Panc1 (cell line): ENCODE results near the gene POLA1. TPM values are rescaled to one million over a fixed set of nuclear protein-coding genes. Genes with fewer than 3 reads are reported as not detected.

ENCODE experiments used
- ATAC-seq: fragments of 200-7000 bp; cut with Tn5 transposase; 2 replicates; pipeline ENCODE4 v1.9.1; 2020; ENCODE audit warnings: mild to moderate bottlenecking, moderate library complexity
- BruUV-seq: library from RNA; stranded (reverse); fragments of 400-500 nt; replicated peaks from 2 replicates; lab custom pipeline; 2021; lab: Mats Ljungman, UMichigan
- CTCF ChIA-PET: fragments of 300-600 bp; sonication (Branson Sonifier 250); formaldehyde crosslinking; loops from one replicate; lab custom pipeline; 2022; ENCODE audit warnings: antibody characterized with exemption; lab: Charles Lee
- POLR2A ChIA-PET: fragments of 300-600 bp; sonication (Branson Sonifier 250); formaldehyde crosslinking; loops from one replicate; lab custom pipeline; 2022; ENCODE audit warnings: antibody characterized with exemption; lab: Charles Lee
- DNase-seq: peaks from one replicate; pipeline ENCODE4 v3.0.0-alpha.2; 2010; ENCODE audit warnings: low read depth, low spot score
- H3K27ac ChIP-seq: 2 replicates; pipeline ENCODE4 v1.5.1; 2011; ENCODE audit warnings: mild to moderate bottlenecking, low read length, inconsistent platforms
- H3K27me3 ChIP-seq: fragments of 200-500 bp; sonication (Bioruptor generic); 2 replicates; pipeline ENCODE4 v1.6.0; 2014; ENCODE audit warnings: low read length, inconsistent platforms; ENCODE audit not compliant: control insufficient read depth, insufficient read depth
- H3K36me3 ChIP-seq: fragments of 200-500 bp; sonication (Bioruptor generic); 2 replicates; pipeline ENCODE4 v1.5.1; 2014; ENCODE audit warnings: inconsistent platforms, mild to moderate bottlenecking, low read length, moderate library complexity; ENCODE audit not compliant: control insufficient read depth, insufficient read depth
- H3K4me1 ChIP-seq: 2 replicates; pipeline ENCODE4 v1.5.1; 2011; ENCODE audit warnings: inconsistent platforms, mild to moderate bottlenecking, low read length, moderate library complexity; ENCODE audit not compliant: control insufficient read depth, insufficient read depth
- H3K4me3 ChIP-seq, 2 experiments: 2 replicates each; pipeline ENCODE4 v1.5.1; 2011 to 2012; ENCODE audit warnings: low read depth in 2 of 2, low read length in 2 of 2, mild to moderate bottlenecking in 2 of 2, inconsistent platforms in 1 of 2, moderate library complexity in 1 of 2
- H3K9me3 ChIP-seq: fragments of 200-500 bp; sonication (Bioruptor generic); 2 replicates; pipeline ENCODE4 v1.5.1; 2014; ENCODE audit warnings: low read depth, mild to moderate bottlenecking, inconsistent platforms, low read length, moderate library complexity; ENCODE audit not compliant: control insufficient read depth, insufficient read depth
- CTCF ChIP-seq: fragments of 450-650 bp; IDR thresholded peaks from 2 replicates; pipeline ENCODE4 v1.5.1; 2017; ENCODE audit warnings: mild to moderate bottlenecking
- POLR2AphosphoS5 ChIP-seq: IDR thresholded peaks from 2 replicates; pipeline ENCODE4 v1.6.1; 2012; ENCODE audit warnings: mild to moderate bottlenecking, low read depth, low read length, moderate library complexity
- REST ChIP-seq, 2 experiments: IDR thresholded peaks; 2 replicates each; pipeline ENCODE4 v1.6.1; 2011 to 2012; ENCODE audit warnings: low read depth in 2 of 2, control low read depth in 1 of 2, low read length in 1 of 2, mild to moderate bottlenecking in 1 of 2, moderate library complexity in 1 of 2; ENCODE audit not compliant: insufficient read depth in 1 of 2
- SIN3A ChIP-seq: IDR thresholded peaks from 2 replicates; pipeline ENCODE4 v1.6.1; 2012; ENCODE audit warnings: low read depth, mild to moderate bottlenecking, low read length, moderate library complexity, borderline replicate concordance; ENCODE audit not compliant: insufficient read depth
- TCF7L2 ChIP-seq: IDR thresholded peaks from 2 replicates; pipeline ENCODE4 v1.6.1; 2011; ENCODE audit warnings: mild to moderate bottlenecking, low read depth, low read length, inconsistent platforms
- in situ Hi-C: cut with HindIII; loops from 2 replicates; pipeline ENCODE4 v1.10.0; 2016; ENCODE audit warnings: low sequenced_read_pairs, low pct_unique_long_range_greater_than_20kb
- intact Hi-C: fragments of 100-400 bp; cut with micrococcal nuclease; formaldehyde crosslinking; loops from one replicate; pipeline ENCODE4 v1.10.0; 2022; ENCODE audit not compliant: unreplicated experiment
- total RNA-seq: library from RNA; stranded (reverse); gene quantifications from one replicate; pipeline ENCODE4 v1.2.1, GENCODE V29; 2021; ENCODE audit not compliant: unreplicated experiment

POLA1 gene
- total RNA-seq, 1 experiment from 2014 or later, result 10.5 TPM

GRCh38 chrX:24956828-24957227, 263.1 kb downstream of the POLA1 start:
- CTCF ChIA-PET, result no interaction called here
- no peaks in the 10 kb centered on the region for H3K27me3 ChIP-seq
- in situ Hi-C loops, result no loop called here
- H3K4me1 ChIP-seq, result no peaks in the 10 kb centered on the region
- no TSS peak for BruUV-seq
- POLR2A ChIA-PET, result no interaction called here
- intact Hi-C loops, result no loop called here
- no peaks in the 10 kb centered on the region for H3K36me3 ChIP-seq
- H3K27ac ChIP-seq, result no peak overlapping the region
- no peaks in the 10 kb centered on the region for H3K9me3 ChIP-seq
- ATAC-seq (no peak), DNase-seq (no peak)
- no peak overlapping the region for H3K4me3 ChIP-seq
- TF ChIP-seq TCF7L2, result no peak
- TF ChIP-seq SIN3A, result no peak
- no peak for TF ChIP-seq POLR2AphosphoS5
- no peak for TF ChIP-seq REST (IDR thresholded peaks at IDR 0.05; ENCODE audit: insufficient read depth in 1 of 2, low read depth in 2 of 2, low read length in 1 of 2)
- TF ChIP-seq CTCF, result no peak

- CTCF ChIA-PET, result no interaction called here
- BruUV-seq, result no TSS peak
- H3K4me1 ChIP-seq, result no peaks in the 10 kb centered on the region
Measured at GRCh38 chrX:24961809-24962208, 268.1 kb downstream of the POLA1 start.

More at GRCh38 chrX:24961809-24962208, 268.1 kb downstream of the POLA1 start:
- no peaks in the 10 kb centered on the region for H3K36me3 ChIP-seq
- H3K4me3 ChIP-seq, result no peak overlapping the region
- ATAC-seq, result no peak
- H3K27me3 ChIP-seq, result no peaks in the 10 kb centered on the region
- no peak for DNase-seq
- no peak overlapping the region for H3K27ac ChIP-seq
- H3K9me3 ChIP-seq, result no peaks in the 10 kb centered on the region
- TF ChIP-seq REST (IDR thresholded peaks at IDR 0.05; ENCODE audit: insufficient read depth in 1 of 2, low read depth in 2 of 2, low read length in 1 of 2) (no peak), TCF7L2 (no peak), POLR2AphosphoS5 (no peak), SIN3A (no peak), CTCF (no peak)
- intact Hi-C loops, result no loop called here
- POLR2A ChIA-PET, result no interaction called here
- in situ Hi-C loops, result no loop called here
